Activated effector memory CD4-positive, alpha-beta T cell treated with anti-CD3 and anti-CD28 coated beads, Interleukin-2, amount 50 U/mL, for 16 hours (primary cell): Measurements from ENCODE around the gene TTC39C.
A peak's percentile ranks its signal among the peaks of the same experiment; 100 is the strongest.

Experiments
- DNase-seq: peaks from one replicate; pipeline ENCODE4 v3.0.0-alpha.2; 2020

Gene TTC39C

DNA sequence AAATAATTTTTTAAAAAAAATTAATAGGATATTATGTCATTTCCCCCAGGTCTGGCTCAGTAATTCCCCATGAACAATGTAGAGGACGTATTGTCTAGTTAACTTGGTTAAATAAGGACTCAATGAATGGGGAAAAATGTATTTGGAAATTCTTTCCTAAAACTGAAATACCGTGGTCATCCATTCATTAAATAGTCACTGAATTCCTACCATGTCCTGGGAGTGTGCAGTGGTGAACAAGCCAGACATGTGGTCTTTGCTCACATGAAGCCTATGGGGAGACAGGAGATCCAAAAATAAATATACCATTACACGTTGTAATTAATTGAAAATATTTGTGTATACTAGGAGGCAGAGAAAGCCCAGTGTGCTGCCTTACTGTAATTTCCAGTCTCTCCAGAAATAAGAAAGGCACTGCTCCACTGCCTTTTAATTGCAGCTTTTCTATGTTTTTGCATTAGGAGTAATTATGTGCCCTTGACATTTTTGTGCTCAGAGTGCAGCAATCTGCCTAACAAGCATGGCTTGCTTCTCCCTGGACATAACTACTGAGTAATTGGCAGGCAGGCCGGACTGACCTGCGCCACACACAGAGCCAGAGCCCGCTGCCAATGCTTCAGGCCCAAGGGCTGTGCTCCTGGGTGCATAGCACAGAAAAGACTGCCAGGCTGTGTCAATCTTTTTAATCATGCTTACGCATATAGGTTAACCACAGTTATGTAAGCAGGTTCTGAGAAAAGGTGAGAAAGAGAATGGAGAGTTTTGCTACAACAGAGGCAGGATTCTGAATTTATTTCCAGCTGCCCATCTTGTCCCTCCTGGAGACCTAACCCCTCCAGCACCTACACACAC, 22.2 kb upstream of the TTC39C start:
- DNase-seq = peak; percentile 82

- no peak for DNase-seq
Measured at GRCh38 chr18:23992941-23993280, 21.6 kb upstream of the TTC39C start.

DNA sequence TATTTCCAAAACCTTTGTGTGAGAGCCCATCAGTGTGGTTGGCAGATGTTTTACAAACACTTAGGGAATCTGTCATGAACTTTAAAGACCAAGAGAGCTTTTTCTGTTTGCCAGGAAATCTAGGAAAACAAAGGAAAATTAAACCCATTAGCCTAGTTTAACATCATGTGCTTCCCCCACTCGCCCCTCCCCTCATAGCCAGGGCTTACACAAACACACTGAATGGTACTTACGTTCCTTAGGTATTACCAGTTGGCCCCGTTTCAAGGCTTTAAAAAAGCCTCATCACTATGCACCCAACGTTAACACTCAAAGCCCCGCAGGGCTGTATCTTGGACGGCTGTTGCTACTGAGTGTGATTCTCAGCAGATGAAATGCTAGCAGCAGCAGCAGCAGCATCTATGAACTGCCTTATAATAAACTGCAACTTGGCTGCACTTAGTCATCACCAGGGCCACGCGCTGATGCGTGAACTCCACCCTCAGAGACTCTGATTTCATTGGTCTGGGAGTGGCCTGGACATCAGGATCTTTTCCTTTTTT, 20.1 kb upstream of the TTC39C start:
- peak; percentile 81 for DNase-seq

DNA sequence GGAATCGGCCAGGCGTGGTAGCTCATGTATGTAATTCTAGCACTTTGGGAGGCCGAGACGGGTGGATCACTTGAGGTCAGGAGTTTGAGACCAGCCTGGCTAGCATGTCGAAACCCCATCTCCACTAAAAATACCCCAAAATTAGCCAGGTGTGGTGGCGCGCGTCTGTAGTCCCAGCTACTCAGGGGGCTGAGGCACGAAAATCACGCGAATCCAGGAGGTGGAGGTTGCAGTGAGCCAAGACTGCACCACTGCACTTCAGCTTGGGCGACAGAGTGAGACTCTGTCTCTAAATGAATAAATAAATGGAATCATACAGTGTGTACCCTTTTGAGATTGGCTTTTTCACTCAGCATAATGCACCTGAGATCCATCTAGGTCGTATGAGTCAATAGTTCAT, 19.4 kb upstream of the TTC39C start:
- no peak for DNase-seq

- no peak for DNase-seq
Measured at GRCh38 chr18:23998018-23998417, 16.5 kb upstream of the TTC39C start.

DNA sequence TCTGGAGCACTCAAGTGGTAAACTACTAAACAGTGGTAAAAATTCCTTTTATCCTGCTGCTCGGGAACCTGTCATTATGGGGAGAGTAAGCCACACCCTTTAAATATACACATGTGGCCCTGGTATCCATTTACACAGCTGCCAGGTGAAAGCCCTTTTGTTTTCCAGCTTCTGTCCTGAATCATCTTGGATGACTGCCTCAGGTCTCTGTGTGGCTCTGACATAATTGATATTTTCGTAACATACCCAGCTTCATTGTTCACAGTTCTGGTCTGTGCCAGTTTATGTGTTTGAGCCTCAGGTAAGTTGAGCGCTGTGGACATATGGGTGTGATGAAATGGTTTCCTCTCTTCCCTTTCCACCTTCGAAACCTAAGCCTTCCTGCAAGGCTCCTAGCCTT, 15.7 kb upstream of the TTC39C start:
- DNase-seq = no peak

DNA sequence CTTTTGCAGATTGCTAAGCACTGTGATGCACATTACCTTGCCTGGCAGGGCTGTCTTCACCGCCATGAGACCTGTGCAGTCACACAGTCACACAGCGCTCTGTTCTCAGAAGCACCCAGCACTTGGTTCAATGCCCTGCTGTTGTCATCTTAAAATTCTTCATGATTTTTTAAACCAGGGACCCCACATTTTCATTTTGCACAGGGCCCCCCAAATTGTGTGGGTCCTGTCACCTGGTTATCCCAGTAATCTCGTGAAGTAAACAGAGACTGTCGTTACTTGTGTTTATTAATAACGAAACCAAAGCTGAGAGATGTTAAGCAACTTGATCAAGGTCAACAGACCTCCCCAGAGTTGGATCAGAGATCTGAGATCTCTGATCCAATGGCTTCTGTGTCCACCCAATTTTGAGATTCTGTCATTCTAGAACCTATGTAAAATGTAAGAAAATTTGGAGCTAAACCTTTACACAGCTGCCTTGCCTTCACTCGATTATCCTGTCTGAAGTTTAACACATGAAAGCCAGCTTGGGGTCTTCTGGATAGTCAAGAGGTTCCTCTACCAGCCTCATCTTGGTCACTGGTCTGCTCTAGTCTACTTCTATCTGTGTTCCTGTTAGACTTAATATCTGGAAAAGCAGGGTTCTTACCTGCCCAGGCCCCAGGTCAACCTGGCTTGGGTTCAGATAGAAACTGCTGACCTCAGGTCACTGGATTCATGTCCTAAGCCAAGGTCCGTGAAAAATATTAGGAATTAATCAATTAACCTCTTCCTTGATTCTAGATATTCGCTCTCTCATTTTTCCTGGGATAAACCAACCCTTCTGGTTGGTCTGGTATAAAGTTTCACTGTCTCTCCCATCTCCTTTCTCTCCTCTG, 13.7 kb upstream of the TTC39C start:
- DNase-seq = peak; percentile 76

DNA sequence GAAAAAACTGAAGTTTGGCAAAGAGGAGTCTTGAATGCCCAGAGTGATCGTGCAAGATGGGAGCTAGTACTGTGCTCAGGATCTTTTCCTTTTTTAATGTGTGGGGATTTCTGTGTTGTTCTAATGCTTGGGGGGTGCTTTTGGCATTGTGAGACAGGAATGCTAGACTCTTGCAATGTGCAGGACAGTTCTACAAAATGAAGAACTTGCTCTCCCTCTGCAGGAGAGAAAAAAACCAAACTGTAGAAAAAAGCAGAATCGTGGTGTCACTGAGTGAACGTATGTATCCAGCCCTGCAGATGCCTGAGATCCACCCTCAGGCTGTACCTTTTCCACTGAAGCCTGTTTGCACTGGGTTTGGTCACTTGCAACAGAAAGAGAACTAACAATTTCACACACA, 12.1 kb upstream of the TTC39C start:
- no peak for DNase-seq

GRCh38 chr18:24003288-24003687, 11.3 kb upstream of the TTC39C start:
- DNase-seq = no peak

- no peak for DNase-seq
Measured at GRCh38 chr18:24003903-24004640, 10.5 kb upstream of the TTC39C start.

- DNase-seq = no peak
Measured at GRCh38 chr18:24006712-24007313, 7.7 kb upstream of the TTC39C start.

DNA sequence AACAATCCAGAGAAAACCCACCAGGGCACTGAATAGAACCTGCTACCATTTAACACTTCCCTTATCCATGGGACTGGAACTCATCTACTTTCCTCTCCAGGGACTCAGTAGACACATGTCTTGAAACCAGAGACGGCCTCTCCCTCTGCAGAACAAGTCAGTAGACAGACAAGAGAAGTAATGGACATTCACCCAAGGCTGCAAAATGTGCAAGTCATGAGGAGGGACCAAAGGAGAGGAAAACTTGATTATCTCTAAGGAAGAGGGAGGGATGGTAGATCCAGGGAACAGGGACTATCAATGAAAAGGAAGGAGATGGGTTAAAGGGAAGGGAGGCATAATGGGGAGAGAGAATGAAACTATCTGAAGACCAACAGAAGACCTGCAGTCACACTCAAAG, 5.3 kb upstream of the TTC39C start:
- DNase-seq = no peak

DNA sequence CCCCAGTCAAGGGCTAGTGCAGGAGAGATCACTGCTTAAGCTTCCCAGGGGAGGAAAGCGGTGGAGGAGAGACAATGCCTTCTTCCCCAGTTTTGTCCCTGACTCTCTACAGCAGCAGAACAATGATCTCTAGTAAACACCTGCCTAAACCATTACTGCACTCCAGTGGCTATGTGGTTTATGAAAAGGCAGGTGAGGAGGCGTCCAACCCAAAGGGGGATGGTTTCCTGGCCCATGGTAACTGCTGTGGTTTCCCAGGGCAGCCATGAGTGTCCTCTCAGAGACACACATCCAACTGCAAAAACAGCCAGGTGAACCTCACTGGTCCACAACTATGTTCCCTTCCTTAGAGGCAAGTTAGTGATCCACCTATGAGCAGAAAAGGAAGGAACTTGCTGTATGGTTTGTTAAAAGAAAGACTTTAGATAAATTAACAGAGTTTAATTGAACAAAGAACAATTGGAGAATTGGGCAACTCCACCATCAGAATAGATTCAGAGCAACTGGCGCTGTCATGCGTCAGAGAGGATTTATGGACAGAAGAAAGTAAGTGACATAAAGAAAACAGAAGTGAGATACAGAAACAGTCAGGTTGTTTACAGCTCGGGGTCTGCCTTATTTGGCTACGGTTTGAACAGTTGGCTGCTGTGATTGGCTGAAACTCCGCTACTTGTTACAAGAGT, 4.8 kb upstream of the TTC39C start:
- peak; percentile 74 for DNase-seq

DNA sequence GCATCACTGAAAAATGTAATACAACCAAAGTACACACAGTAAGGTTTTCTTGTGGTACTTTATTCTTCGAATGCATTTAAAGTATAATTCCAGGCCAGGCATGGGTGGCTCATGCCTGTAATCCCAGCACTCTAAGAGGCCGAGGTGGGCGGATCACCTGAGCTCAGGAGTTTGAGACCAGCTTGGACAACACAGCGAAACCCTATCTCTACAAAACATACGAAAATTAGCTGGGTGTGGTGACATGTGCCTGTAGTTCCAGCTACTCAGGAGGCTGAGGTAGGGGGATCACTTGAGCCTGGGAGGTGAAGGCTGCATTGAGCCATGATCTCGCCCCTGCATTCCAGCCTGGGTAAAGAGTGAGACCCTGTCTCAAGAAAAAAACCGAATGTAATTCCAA, 3.9 kb upstream of the TTC39C start:
- no peak for DNase-seq

- DNase-seq = no peak
Measured at GRCh38 chr18:24011123-24011917, 3.2 kb upstream of the TTC39C start.

DNA sequence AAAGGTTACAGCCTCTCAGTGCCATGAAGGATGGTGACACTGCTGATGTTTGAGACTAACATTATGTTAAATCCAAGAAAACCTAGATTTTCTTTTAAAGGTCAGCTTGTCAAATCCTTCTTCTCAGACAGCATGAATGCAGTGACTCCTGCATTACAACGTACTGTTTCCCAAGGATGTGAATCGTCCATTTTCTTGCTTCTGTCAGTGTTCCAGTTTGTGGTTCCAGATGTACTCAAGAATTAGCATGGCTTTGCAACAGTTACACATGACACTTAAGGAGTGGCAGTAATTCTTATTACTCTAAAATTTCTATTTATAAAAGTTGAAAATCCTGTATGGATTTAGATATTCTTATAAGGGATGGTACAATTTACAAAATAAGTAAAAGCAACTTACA, 1.5 kb upstream of the TTC39C start:
- DNase-seq = no peak

DNA sequence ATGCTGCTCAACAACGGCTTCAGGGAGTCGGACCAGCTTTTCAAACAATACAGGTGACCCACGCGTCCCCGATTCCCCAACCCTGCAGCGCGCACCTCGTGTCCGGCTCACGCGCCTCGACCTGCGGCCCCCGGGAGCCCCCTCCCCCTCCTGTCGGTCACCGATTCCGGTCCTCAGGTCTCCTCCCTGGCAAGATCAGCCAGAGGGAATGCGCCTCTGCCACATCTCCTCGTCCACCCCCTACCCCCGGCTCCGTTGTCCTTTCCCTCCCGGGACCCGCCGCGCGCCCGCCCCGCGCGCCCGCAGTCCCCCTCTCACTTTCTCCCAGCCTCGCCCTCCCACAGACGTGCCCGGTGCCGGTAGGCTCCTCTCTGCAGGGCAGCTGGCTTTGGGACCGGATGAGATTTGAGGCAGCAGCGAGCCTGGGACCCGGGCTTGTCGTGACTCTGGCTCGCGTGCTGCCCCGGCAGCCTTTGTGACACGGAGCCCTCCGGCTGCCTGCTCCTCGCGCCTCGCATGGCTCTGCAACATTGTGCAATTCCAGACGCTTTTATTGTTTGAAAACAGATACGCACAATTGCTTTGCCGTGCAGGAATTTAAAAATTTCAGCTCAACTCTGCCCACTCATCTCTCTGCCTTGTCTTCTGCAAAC, 558 bp downstream of the TTC39C start:
- peak; percentile 85 for DNase-seq

DNA sequence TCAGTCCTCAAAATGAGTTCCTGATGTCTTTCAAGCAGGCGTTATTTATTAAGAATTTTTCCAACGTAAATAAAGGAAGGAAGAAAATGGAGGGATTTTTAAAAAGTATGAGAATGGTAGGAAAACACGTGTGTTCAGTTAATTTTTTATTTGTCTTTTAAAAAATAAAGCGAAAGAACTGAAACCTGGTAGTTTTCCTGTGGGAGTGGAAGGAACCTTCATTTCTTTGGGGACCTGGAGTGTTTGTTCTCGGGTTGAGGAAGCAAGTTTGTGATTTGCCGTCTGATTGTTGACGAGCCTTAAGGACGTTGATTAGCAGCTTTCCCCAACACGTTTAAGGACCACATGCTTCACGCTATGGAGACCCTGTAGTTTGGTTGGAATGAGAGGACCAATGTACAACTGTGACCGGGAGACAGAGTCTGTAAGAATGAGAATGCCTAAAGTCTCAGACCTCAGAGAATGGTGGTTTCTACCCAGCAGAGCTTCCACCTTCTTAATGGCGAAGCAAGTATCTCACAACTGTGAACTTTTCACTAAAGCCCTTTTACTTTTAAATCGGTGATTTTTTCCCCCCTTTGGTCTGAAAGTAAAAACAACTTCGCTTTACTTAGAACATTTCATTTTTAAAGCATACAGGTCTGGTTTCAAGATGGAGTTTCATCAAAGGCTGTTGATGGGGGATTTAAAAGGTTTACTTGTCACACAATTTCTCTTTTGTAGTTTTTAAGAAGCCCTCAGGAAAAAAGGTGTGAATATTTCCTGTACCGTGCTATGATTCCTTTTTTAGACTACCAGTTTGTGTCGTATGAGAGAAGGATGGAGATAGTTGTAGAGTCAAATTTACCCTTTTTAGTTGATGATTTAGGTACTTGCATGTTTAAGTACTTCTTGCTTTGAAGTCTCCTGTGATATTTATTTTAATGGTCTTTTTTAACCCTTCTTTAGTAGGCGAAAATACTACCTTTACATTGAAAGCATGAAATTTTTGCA, 1.4 kb downstream of the TTC39C start:
- DNase-seq = no peak

DNA sequence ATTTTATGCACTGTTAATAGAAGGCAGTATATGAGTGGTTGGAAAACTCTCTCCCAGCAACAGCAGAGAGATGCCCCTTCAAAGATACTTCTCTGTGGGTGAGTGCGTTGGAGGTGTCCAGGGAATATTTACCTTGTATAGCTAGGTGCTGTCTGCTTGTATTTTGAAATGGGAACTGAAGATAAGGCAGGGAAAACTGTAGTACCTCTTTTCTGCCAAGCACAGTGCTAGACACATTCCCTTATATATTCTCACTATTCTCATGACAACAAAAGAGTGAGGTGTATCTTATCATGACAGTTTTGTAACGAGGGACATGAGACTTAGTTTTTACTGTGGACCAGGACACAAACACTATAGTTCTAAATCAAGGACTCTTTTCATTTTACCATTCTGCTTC, 2.1 kb downstream of the TTC39C start:
- no peak for DNase-seq
